ENCODE measurements around the gene MSH6. TPM values are rescaled to one million over a fixed set of nuclear protein-coding genes. Genes with fewer than 3 reads are reported as not detected.
A peak's percentile ranks its signal among the peaks of the same experiment; 100 is the strongest.

Gene MSH6
- total and polyA plus RNA-seq, 2 experiments from 2014 or later = 109 to 311 TPM

DNA sequence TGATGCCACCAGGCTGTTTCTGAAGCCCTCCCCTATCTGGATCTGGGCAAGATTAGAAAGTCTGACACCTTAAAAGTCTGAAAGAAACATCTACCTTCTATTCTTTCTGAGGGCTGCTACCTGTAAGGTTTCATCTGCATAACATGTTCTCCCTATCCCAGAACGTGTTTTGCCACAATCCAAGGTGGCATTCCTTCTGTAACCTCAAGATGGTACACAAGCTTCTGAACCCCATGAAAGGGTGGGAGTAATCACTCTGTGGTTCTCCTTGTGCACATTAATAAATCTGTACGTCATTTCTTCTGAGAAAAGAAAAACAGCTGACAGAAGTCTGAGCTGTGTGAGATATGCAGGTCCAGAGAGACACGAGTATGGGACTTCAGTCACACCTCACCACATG, 41.8 kb upstream of the MSH6 start (continued):
- TF ChIP-seq, protein P1, sequence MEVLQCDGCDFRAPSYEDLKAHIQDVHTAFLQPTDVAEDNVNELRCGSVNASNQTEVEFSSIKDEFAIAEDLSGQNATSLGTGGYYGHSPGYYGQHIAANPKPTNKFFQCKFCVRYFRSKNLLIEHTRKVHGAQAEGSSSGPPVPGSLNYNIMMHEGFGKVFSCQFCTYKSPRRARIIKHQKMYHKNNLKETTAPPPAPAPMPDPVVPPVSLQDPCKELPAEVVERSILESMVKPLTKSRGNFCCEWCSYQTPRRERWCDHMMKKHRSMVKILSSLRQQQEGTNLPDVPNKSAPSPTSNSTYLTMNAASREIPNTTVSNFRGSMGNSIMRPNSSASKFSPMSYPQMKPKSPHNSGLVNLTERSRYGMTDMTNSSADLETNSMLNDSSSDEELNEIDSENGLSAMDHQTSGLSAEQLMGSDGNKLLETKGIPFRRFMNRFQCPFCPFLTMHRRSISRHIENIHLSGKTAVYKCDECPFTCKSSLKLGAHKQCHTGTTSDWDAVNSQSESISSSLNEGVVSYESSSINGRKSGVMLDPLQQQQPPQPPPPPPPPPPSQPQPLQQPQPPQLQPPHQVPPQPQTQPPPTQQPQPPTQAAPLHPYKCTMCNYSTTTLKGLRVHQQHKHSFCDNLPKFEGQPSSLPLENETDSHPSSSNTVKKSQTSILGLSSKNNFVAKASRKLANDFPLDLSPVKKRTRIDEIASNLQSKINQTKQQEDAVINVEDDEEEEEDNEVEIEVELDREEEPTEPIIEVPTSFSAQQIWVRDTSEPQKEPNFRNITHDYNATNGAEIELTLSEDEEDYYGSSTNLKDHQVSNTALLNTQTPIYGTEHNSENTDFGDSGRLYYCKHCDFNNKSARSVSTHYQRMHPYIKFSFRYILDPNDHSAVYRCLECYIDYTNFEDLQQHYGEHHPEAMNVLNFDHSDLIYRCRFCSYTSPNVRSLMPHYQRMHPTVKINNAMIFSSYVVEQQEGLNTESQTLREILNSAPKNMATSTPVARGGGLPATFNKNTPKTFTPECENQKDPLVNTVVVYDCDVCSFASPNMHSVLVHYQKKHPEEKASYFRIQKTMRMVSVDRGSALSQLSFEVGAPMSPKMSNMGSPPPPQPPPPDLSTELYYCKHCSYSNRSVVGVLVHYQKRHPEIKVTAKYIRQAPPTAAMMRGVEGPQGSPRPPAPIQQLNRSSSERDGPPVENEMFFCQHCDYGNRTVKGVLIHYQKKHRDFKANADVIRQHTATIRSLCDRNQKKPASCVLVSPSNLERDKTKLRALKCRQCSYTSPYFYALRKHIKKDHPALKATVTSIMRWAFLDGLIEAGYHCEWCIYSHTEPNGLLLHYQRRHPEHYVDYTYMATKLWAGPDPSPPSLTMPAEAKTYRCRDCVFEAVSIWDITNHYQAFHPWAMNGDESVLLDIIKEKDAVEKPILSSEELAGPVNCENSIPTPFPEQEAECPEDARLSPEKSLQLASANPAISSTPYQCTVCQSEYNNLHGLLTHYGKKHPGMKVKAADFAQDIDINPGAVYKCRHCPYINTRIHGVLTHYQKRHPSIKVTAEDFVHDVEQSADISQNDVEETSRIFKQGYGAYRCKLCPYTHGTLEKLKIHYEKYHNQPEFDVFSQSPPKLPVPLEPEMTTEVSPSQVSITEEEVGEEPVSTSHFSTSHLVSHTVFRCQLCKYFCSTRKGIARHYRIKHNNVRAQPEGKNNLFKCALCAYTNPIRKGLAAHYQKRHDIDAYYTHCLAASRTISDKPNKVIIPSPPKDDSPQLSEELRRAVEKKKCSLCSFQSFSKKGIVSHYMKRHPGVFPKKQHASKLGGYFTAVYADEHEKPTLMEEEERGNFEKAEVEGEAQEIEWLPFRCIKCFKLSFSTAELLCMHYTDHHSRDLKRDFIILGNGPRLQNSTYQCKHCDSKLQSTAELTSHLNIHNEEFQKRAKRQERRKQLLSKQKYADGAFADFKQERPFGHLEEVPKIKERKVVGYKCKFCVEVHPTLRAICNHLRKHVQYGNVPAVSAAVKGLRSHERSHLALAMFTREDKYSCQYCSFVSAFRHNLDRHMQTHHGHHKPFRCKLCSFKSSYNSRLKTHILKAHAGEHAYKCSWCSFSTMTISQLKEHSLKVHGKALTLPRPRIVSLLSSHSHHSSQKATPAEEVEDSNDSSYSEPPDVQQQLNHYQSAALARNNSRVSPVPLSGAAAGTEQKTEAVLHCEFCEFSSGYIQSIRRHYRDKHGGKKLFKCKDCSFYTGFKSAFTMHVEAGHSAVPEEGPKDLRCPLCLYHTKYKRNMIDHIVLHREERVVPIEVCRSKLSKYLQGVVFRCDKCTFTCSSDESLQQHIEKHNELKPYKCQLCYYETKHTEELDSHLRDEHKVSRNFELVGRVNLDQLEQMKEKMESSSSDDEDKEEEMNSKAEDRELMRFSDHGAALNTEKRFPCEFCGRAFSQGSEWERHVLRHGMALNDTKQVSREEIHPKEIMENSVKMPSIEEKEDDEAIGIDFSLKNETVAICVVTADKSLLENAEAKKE (CRISPR knock-in tag; IDR thresholded peaks at IDR 0.05) = no peak
- no peak for TF ChIP-seq ETS1 (IDR thresholded peaks at IDR 0.05)

DNA sequence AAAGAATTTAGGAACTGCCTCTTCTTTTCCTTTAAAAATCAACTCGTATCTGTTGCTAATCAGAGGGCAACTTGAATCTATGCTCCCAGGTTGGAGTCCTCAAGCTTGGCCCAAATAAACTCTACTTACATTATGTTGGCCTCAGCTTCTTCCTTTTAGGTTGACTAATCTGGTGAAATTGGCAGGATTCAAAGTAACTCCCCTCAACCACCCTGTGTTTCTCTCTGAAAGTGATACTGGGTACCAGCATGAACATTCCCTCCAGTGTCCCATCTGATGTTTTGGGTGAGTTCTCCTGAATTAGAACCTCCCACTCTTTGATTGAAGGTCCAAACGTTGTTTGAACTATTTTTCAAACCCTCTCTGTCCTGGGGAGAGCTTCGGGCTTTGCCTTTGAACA, 41.3 kb upstream of the MSH6 start:
- no peak overlapping the region for H3K4me3 Mint-ChIP-seq
- H3K27ac Mint-ChIP-seq = no peak overlapping the region

GRCh38 chr2:47744074-47744473, 38.9 kb upstream of the MSH6 start:
- no peaks in the 10 kb centered on the region for H4K20me1 ChIP-seq (replicated peaks; ENCODE audit: insufficient read depth)
- H3K4me3 ChIP-seq = no peak overlapping the region
- ATAC-seq (no peak), DNase-seq (ENCODE audit: low spot score) (no peak)
- H2AFZ ChIP-seq = peak overlapping the region; percentile 76
- H3K4me1 ChIP-seq (ENCODE audit: insufficient read depth) = peaks cover 27% of the 10 kb centered on the region
- peaks cover 9% of the 10 kb centered on the region for H3K36me3 ChIP-seq (ENCODE audit: insufficient read depth)
- H3K4me1 Mint-ChIP-seq = peaks cover 22% of the 10 kb centered on the region
- no peaks in the 10 kb centered on the region for H3F3A ChIP-seq (replicated peaks; ENCODE audit: low read depth)
- no peaks in the 10 kb centered on the region for H3K9me2 ChIP-seq (ENCODE audit: insufficient read depth)
- H3K27me3 Mint-ChIP-seq (ENCODE audit: insufficient read depth, low read depth, poor library complexity) = peaks cover 9% of the 10 kb centered on the region
- H3K4me2 ChIP-seq = no peak overlapping the region
- H3K79me2 ChIP-seq (replicated peaks; ENCODE audit: insufficient read depth) = no peaks in the 10 kb centered on the region
- H3K27ac ChIP-seq (ENCODE audit: low read depth) = no peak overlapping the region
- peaks cover 29% of the 10 kb centered on the region for H3K9me3 Mint-ChIP-seq
- H3K4me3 Mint-ChIP-seq = no peak overlapping the region
- H3K36me3 Mint-ChIP-seq (ENCODE audit: low read depth) = peaks cover 28% of the 10 kb centered on the region
- H3K27ac Mint-ChIP-seq = no peak overlapping the region
- H3K27me3 ChIP-seq (ENCODE audit: insufficient read depth) = no peaks in the 10 kb centered on the region
- TF ChIP-seq, protein P1 (CRISPR knock-in tag; IDR thresholded peaks at IDR 0.05) = no peak

More for the DNA sequence above, 41.3 kb upstream of the MSH6 start:
- Histone ChIP-seq H3K9me2 (ENCODE audit: insufficient read depth) (no peaks in the 10 kb centered on the region), H3K27ac (ENCODE audit: low read depth) (no peak overlapping the region), H3K27me3 (ENCODE audit: insufficient read depth) (no peaks in the 10 kb centered on the region), H3K36me3 (ENCODE audit: insufficient read depth) (no peaks in the 10 kb centered on the region), H3K79me2 (replicated peaks; ENCODE audit: insufficient read depth) (no peaks in the 10 kb centered on the region), H3F3A (replicated peaks; ENCODE audit: low read depth) (no peaks in the 10 kb centered on the region), H4K20me1 (replicated peaks; ENCODE audit: insufficient read depth) (no peaks in the 10 kb centered on the region), H3K4me1 (ENCODE audit: insufficient read depth) (peaks cover 27% of the 10 kb centered on the region; the same call in 1 of the 2 replicates), H2AFZ (peak overlapping the region; percentile 12; the same call in 1 of the 2 replicates), H3K4me3 (no peak overlapping the region), H3K4me2 (no peak overlapping the region)
- H3K36me3 Mint-ChIP-seq (ENCODE audit: low read depth) = peaks cover 4% of the 10 kb centered on the region
- peaks cover 25% of the 10 kb centered on the region for H3K4me1 Mint-ChIP-seq
- H3K27me3 Mint-ChIP-seq (ENCODE audit: insufficient read depth, low read depth, poor library complexity) = peaks cover 5% of the 10 kb centered on the region
- no peak for TF ChIP-seq ZNF331 (CRISPR knock-in tag; IDR thresholded peaks at IDR 0.05; ENCODE audit: low read depth)
- DNase-seq (ENCODE audit: low spot score) (no peak), ATAC-seq (no peak)
- peaks cover 4% of the 10 kb centered on the region for H3K9me3 Mint-ChIP-seq

Data from GM23338 (cell line).